Muscle layer of duodenum (tissue), 2 donors: ENCODE data around the gene DMAP1.

Experiments
- H3K27ac ChIP-seq: one replicate; pipeline ENCODE4 v1.7.0; 2013; ENCODE audit warnings: mild to moderate bottlenecking, low read length
- H3K27me3 ChIP-seq: one replicate; pipeline ENCODE4 v1.7.0; 2013; ENCODE audit warnings: low read depth, mild to moderate bottlenecking, control low read depth, low read length
- H3K36me3 ChIP-seq, 2 donors: one replicate each; pipeline ENCODE4 v1.7.0; 2013; ENCODE audit warnings: low read length in 2 of 2, control low read depth in 1 of 2, mild to moderate bottlenecking in 1 of 2; ENCODE audit not compliant: insufficient read depth in 2 of 2, control insufficient read depth in 1 of 2
- H3K4me1 ChIP-seq, 2 donors: one replicate each; pipeline ENCODE4 v1.7.0; 2013; ENCODE audit warnings: low read length in 2 of 2, mild to moderate bottlenecking in 2 of 2, control low read depth in 1 of 2, moderate library complexity in 1 of 2; ENCODE audit not compliant: insufficient read depth in 2 of 2, control insufficient read depth in 1 of 2
- H3K4me3 ChIP-seq, 2 donors: one replicate each; pipeline ENCODE4 v1.7.0; 2013; ENCODE audit warnings: low read length in 2 of 2, low read depth in 1 of 2, mild to moderate bottlenecking in 1 of 2
- H3K9me3 ChIP-seq, 2 donors: one replicate each; pipeline ENCODE4 v1.7.0; 2013; ENCODE audit warnings: low read length in 2 of 2, control low read depth in 1 of 2, mild to moderate bottlenecking in 1 of 2; ENCODE audit not compliant: control insufficient read depth in 1 of 2
- donor health status: healthy.

DMAP1 gene

GRCh38 chr1:44267438-44267837 lies 54.2 kb downstream of the DMAP1 start:
- Histone ChIP-seq H3K9me3 (no peaks in the 10 kb centered on the region), H3K27ac (no peak overlapping the region), H3K27me3 (no peaks in the 10 kb centered on the region), H3K4me1 (no peaks in the 10 kb centered on the region), H3K4me3 (no peak overlapping the region), H3K36me3 (no peaks in the 10 kb centered on the region)

DNA sequence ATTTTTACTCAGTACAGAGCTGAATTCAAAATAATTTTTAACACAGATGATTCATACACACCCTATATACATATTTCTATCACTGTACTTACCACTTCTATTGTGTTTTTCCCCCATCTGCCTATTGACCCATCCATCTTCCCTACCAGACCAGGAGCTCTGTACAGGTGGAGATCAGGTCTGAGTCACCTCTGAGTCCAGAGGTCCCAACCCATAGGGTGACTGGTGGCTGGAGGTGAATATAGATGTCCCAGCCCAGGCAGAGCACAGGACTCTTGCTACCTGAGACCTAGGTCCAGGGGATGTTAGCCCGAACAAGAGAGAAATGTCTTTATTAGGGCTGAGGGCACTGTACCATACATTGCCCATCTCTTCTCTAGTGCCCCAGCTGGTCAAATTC lies 54.8 kb downstream of the DMAP1 start:
- H3K9me3 ChIP-seq = no peaks in the 10 kb centered on the region
- no peaks in the 10 kb centered on the region for H3K4me1 ChIP-seq
- H3K27ac ChIP-seq = no peak overlapping the region
- H3K36me3 ChIP-seq = no peaks in the 10 kb centered on the region
- H3K27me3 ChIP-seq = no peaks in the 10 kb centered on the region
- H3K4me3 ChIP-seq = no peak overlapping the region
